Type B pancreatic cell (in vitro differentiated cells): ENCODE results near the gene RGMB. TPM values are rescaled to one million over a fixed set of nuclear protein-coding genes. Genes with fewer than 3 reads are reported as not detected.

Source experiments
- DNase-seq: peaks from one replicate; pipeline ENCODE4 v3.0.0; 2021; ENCODE audit warnings: mixed read lengths; ENCODE audit not compliant: unreplicated experiment; ENCODE audit errors: extremely low spot score
- H3K27ac Mint-ChIP-seq: 2 replicates; pipeline ENCODE4 v1.8.0; 2021; ENCODE audit warnings: mild to moderate bottlenecking, mixed read lengths
- H3K27me3 Mint-ChIP-seq: 2 replicates; pipeline ENCODE4 v1.8.0; 2021; ENCODE audit warnings: mixed read lengths
- H3K36me3 Mint-ChIP-seq: 2 replicates; pipeline ENCODE4 v1.8.0; 2021; ENCODE audit warnings: mixed read lengths
- H3K4me1 Mint-ChIP-seq: one replicate; pipeline ENCODE4 v1.8.0; 2021; ENCODE audit warnings: mixed read lengths; ENCODE audit not compliant: unreplicated experiment
- H3K4me3 Mint-ChIP-seq: 2 replicates; pipeline ENCODE4 v1.8.0; 2021; ENCODE audit warnings: mild to moderate bottlenecking, mixed read lengths
- H3K9me3 Mint-ChIP-seq: 2 replicates; pipeline ENCODE4 v1.8.0; 2021; ENCODE audit warnings: mixed read lengths
- total RNA-seq: library from RNA; stranded (reverse); gene quantifications from 2 replicates; pipeline ENCODE4 v1.2.1, GENCODE V29; 2021; ENCODE audit warnings: low replicate concordance
- TF ChIP-seq, protein P1 (sequence below): fragments of 200-600 bp; sonication (generic); conservative IDR thresholded peaks from 2 replicates; pipeline ENCODE4 v1.5.0; 2021; ENCODE audit warnings: antibody characterized with exemption, mild to moderate bottlenecking

Gene RGMB
- total RNA-seq, 1 donor from 2014 or later = 36.5 TPM

DNA sequence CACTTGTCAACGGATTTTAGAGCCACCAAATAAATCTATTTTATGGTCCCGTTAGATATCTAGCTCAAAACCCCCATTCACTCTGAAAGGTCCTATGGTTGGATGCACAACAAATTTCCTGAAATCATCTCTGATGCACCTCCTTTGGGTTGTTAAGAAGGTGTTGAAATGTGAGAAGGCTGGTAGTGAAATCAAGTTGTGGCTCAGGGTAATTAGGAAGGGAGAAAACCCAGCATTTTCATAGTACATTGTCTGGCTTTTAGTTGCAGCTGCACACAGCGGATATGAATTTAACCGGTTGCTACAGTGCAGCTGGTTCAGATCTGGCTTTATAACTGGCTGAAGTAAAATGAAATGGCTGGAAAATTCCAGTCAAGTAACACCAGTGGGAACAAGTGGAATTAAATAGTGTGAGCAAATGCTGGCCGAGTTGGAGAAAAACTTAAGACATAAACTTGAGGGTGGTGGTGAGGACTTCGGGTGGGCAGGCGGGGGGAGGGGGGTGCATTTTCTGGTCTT is 17.6 kb downstream of the RGMB start:
- Mint-ChIP-seq H3K4me1 (peaks cover 34% of the 10 kb centered on the region), H3K27ac (no peak overlapping the region), H3K36me3 (peaks cover 23% of the 10 kb centered on the region), H3K4me3 (no peak overlapping the region), H3K27me3 (no peaks in the 10 kb centered on the region), H3K9me3 (no peaks in the 10 kb centered on the region)
- TF ChIP-seq, protein P1, sequence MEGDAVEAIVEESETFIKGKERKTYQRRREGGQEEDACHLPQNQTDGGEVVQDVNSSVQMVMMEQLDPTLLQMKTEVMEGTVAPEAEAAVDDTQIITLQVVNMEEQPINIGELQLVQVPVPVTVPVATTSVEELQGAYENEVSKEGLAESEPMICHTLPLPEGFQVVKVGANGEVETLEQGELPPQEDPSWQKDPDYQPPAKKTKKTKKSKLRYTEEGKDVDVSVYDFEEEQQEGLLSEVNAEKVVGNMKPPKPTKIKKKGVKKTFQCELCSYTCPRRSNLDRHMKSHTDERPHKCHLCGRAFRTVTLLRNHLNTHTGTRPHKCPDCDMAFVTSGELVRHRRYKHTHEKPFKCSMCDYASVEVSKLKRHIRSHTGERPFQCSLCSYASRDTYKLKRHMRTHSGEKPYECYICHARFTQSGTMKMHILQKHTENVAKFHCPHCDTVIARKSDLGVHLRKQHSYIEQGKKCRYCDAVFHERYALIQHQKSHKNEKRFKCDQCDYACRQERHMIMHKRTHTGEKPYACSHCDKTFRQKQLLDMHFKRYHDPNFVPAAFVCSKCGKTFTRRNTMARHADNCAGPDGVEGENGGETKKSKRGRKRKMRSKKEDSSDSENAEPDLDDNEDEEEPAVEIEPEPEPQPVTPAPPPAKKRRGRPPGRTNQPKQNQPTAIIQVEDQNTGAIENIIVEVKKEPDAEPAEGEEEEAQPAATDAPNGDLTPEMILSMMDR = no peak
- no peak for DNase-seq

DNA sequence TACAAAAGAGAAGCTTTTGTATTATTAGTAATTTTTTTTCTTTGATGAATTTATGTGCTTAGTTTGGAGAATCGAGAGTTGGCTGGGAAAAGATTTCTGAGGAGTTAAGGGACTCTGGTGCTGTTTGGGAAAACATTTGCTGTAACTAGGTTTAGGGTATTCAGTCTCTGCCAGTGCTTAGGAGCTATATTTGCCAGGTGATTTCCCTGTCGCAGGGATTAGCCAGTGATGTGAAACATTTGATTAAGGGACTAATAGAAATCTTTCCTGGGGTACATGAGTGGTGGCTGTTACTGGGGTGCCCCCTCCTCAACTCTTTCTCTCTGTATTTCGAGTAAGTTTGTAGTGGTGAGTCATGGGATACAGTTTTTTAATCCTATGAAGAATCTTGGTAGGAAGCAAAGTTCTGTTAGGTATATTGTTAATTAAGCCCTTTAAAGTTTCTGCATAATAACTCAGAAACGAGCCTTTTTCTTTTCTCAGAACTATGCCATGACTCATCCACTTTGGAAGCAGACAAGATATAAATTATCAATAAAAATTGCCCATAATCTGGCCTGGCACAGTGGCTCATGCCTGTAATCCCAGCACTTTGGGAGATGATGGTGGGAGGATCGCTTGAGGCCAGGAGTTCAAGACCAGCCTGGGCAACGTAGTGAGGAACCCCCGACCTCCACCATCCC is 18.6 kb downstream of the RGMB start:
- Mint-ChIP-seq H3K27ac (no peak overlapping the region), H3K4me1 (peaks cover 34% of the 10 kb centered on the region), H3K36me3 (peaks cover 20% of the 10 kb centered on the region), H3K27me3 (no peaks in the 10 kb centered on the region), H3K9me3 (no peaks in the 10 kb centered on the region), H3K4me3 (no peak overlapping the region)
- TF ChIP-seq, protein P1 = no peak
- DNase-seq = no peak

DNA sequence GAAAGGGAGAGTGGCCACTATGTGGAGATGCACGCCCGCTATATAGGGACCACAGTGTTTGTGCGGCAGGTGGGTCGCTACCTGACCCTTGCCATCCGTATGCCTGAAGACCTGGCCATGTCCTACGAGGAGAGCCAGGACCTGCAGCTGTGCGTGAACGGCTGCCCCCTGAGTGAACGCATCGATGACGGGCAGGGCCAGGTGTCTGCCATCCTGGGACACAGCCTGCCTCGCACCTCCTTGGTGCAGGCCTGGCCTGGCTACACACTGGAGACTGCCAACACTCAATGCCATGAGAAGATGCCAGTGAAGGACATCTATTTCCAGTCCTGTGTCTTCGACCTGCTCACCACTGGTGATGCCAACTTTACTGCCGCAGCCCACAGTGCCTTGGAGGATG is 19.8 kb downstream of the RGMB start:
- Mint-ChIP-seq H3K36me3 (peaks cover 20% of the 10 kb centered on the region), H3K4me3 (no peak overlapping the region), H3K27me3 (no peaks in the 10 kb centered on the region), H3K27ac (no peak overlapping the region), H3K9me3 (no peaks in the 10 kb centered on the region), H3K4me1 (peaks cover 30% of the 10 kb centered on the region)
- DNase-seq = no peak
- TF ChIP-seq, protein P1 = no peak

DNA sequence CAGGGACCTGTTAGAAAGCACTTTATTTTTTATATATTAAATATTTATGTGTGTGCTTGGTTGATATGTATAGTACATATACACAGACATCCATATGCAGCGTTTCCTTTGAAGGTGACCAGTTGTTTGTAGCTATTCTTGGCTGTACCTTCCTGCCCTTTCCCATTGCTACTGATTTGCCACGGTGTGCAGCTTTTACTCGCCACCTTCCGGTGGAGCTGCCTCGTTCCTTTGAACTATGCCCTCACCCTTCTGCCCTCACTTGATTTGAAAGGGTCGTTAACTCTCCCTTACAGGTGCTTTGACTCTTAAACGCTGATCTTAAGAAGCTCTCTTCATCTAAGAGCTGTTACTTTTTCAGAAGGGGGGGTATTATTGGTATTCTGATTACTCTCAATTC is 20.5 kb downstream of the RGMB start:
- DNase-seq = no peak
- Mint-ChIP-seq H3K4me3 (no peak overlapping the region), H3K9me3 (no peaks in the 10 kb centered on the region), H3K27me3 (no peaks in the 10 kb centered on the region), H3K4me1 (peaks cover 30% of the 10 kb centered on the region), H3K27ac (no peak overlapping the region), H3K36me3 (peaks cover 20% of the 10 kb centered on the region)
- TF ChIP-seq, protein P1 = no peak

DNA sequence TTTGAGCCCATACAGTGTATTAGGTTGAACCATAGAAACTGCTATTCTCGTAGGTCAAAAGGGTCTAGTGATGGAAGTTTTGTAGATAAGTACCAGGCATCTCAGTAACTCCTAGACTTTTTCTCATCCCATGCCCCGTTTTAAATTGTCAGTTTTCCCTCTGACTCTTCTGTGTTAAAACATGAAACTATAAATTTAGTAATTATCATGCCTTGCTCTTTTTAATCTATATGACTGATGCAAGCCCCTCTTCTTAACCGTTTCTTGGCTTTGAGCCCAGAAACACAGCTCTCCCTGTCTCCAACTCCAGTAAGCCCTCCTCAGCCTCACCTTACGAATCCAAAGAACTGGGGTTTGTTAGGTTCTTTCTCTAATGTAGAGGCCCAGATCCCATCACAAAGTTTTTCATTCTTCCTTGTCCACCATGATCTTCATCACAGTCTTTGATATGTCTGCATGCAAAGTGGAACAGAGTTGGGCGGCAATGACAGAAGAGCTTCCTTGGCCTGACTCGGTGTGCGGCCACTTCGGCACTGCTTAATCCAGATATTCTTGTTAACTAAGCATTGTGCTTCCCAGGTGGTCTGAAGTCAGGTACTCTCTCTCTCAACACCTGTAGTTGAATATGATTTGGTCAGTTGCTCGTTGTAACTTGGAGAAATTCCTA is 21.1 kb downstream of the RGMB start:
- Mint-ChIP-seq H3K4me3 (no peak overlapping the region), H3K27me3 (no peaks in the 10 kb centered on the region), H3K36me3 (peaks cover 20% of the 10 kb centered on the region), H3K4me1 (peaks cover 26% of the 10 kb centered on the region), H3K27ac (no peak overlapping the region), H3K9me3 (no peaks in the 10 kb centered on the region)
- no peak for DNase-seq
- TF ChIP-seq, protein P1 = no peak
